ENCODE measurements around the gene NUBP2. TPM values are rescaled to one million over a fixed set of nuclear protein-coding genes. Genes with fewer than 3 reads are reported as not detected.

NUBP2 gene
- total RNA-seq, 2 experiments from 2014 or later: 34.4 to 42.4 TPM

GRCh38 chr16:1826691-1827573 is 44.2 kb downstream of the NUBP2 start, which contains the start of the genes FAHD1 and HAGH:
FAHD1 (plus strand) TSS chr16:1827206; CDS start chr16:1827239, 33 bp downstream.
HAGH (minus strand) TSS chr16:1826825; CDS start chr16:1826787, 38 bp downstream.
- intact Hi-C loops (cut with DNase I, micrococcal nuclease): loop anchor here (1.0 to 5.0 kb wide), 17 partner anchors 45 to 926 kb away; partner anchors contain the start of genes NUBP2 (in 2 of the 2), SPSB3 (in 2 of the 2), CLCN7 (in 1 of the 2) and CRAMP1 (in 1 of the 2)
- peak within 1 kb of the TSS; percentile 89 for H3K27ac Mint-ChIP-seq
- DNase-seq (peak; percentile 93), ATAC-seq (peak; percentile 90)
- CTCF ChIA-PET: interaction anchor here (0.6 to 1.0 kb wide), 3 partner anchors 9 to 70 kb away, joined by 3 read pairs; no protein-coding TSS in a partner anchor
- POLR2A ChIA-PET: interaction anchor here (0.6 to 1.4 kb wide), 4 partner anchors 44 to 328 kb away, joined by 3 to 6 read pairs (median 5); partner anchors contain the start of genes MSRB1, NUBP2 and SPSB3
- peak within 1 kb of the TSS; percentile 91 for H3K4me3 Mint-ChIP-seq
- no peaks in the 10 kb centered on the region for H3K9me3 Mint-ChIP-seq (ENCODE audit: low read depth)
- peaks cover 27% of the 10 kb centered on the region for H3K4me1 Mint-ChIP-seq
- H3K27me3 Mint-ChIP-seq: no peaks in the 10 kb centered on the region
- peaks cover 5% of the 10 kb centered on the region for H3K36me3 Mint-ChIP-seq (ENCODE audit: low read depth)

GRCh38 chr16:1828645-1829410 is 46.1 kb downstream of the NUBP2 start:
- no peak for DNase-seq
- intact Hi-C loops (cut with DNase I, micrococcal nuclease): loop anchor here in 1 of 2 experiments (5.0 kb wide), 1 partner anchor 47 kb away; the partner anchor contains the start of genes NUBP2 and SPSB3
- CTCF ChIA-PET: interaction anchor here (0.7 kb wide), 1 partner anchor 1756 kb away, joined by 3 read pairs; no protein-coding TSS in a partner anchor
- no peak overlapping the region for H3K27ac Mint-ChIP-seq
- peak overlapping the region; percentile 91 for H3K4me3 Mint-ChIP-seq
- H3K9me3 Mint-ChIP-seq (ENCODE audit: low read depth): no peaks in the 10 kb centered on the region
- ATAC-seq: no peak
- POLR2A ChIA-PET: no interaction called here
- H3K36me3 Mint-ChIP-seq (ENCODE audit: low read depth): peaks cover 5% of the 10 kb centered on the region
- no peaks in the 10 kb centered on the region for H3K27me3 Mint-ChIP-seq
- H3K4me1 Mint-ChIP-seq: peaks cover 27% of the 10 kb centered on the region

GRCh38 chr16:1830213-1830612 is 47.5 kb downstream of the NUBP2 start:
- ChIA-PET POLR2A (no interaction called here), CTCF (interaction anchor here (1.3 kb wide), 1 partner anchor 11 kb away, joined by 3 read pairs; no protein-coding TSS in a partner anchor)
- ATAC-seq (no peak), DNase-seq (no peak)
- Mint-ChIP-seq H3K27me3 (no peaks in the 10 kb centered on the region), H3K27ac (no peak overlapping the region), H3K9me3 (ENCODE audit: low read depth) (no peaks in the 10 kb centered on the region), H3K4me1 (peaks cover 22% of the 10 kb centered on the region), H3K4me3 (no peak overlapping the region), H3K36me3 (ENCODE audit: low read depth) (peaks cover 5% of the 10 kb centered on the region)
- intact Hi-C loops (cut with DNase I, micrococcal nuclease): no loop called here

GRCh38 chr16:1831186-1832075 is 48.7 kb downstream of the NUBP2 start:
- H3K27me3 Mint-ChIP-seq: no peaks in the 10 kb centered on the region
- CTCF ChIA-PET: interaction anchor here (1.3 kb wide), 1 partner anchor 10 kb away, joined by 3 read pairs; no protein-coding TSS in a partner anchor

DNA sequence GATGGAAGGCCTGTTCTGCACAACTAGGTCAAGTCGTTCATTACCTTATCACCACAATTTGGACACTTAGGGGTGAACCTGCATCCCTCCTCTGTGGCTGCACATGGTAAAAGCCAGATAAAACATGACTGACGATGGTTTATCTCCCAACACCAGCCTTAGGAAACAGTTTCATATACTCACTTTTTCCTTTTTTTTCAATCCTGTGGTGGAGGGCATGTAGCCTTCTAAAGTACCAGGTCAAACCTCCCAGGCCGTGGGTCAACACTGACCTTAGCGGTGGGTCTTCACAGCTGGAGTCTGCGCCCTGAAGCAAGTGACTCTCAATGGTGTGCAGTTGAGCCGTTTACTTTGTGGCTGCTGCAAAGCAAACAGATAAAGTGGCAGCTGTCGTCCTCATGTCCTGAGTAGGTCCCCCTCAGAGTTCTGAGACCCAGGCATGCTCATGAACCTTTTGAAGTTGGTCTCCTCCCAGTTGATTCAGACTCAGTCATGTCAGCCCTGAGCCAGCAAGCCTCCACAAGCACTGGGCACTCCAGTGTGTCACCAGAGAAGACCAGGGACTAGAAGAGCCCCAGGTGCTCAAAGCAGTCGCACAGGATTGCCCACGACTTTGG is 50.2 kb downstream of the NUBP2 start:
- Mint-ChIP-seq H3K27me3 (no peaks in the 10 kb centered on the region), H3K4me3 (no peak overlapping the region), H3K9me3 (ENCODE audit: low read depth) (no peaks in the 10 kb centered on the region), H3K27ac (no peak overlapping the region), H3K4me1 (peaks cover 14% of the 10 kb centered on the region), H3K36me3 (ENCODE audit: low read depth) (peaks cover 3% of the 10 kb centered on the region)
- ATAC-seq (peak; percentile 30), DNase-seq (no peak)
- ChIA-PET POLR2A (no interaction called here), CTCF (interaction anchor here (0.6 to 0.7 kb wide), 2 partner anchors 308 to 839 kb away, joined by 3 read pairs; no protein-coding TSS in a partner anchor)
- intact Hi-C loops (cut with DNase I, micrococcal nuclease): no loop called here

More at GRCh38 chr16:1831186-1832075, 48.7 kb downstream of the NUBP2 start:
- Mint-ChIP-seq H3K36me3 (ENCODE audit: low read depth) (peaks cover 5% of the 10 kb centered on the region), H3K4me3 (no peak overlapping the region), H3K4me1 (peaks cover 19% of the 10 kb centered on the region), H3K9me3 (ENCODE audit: low read depth) (no peaks in the 10 kb centered on the region), H3K27ac (no peak overlapping the region)
- DNase-seq (no peak), ATAC-seq (no peak)
- POLR2A ChIA-PET: no interaction called here
- intact Hi-C loops (cut with DNase I, micrococcal nuclease): no loop called here

DNA sequence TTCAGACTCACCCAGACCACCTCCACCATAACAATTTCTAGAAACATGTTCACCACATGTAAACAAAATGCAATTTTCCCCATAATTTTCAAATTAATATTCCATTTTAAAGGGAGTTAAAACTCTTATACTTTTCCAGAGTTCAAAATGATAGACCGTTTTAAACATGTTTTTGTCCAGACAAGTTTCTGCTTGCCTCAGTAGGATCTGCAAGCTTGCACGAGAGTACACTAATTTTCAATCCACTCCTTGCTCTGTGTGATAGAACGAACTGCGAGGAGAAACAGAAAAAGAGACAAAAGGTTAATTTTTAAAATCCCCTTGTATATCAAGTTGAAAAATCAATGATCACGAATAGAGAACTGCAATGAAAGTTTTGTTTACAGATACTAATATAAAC is 51.3 kb downstream of the NUBP2 start:
- POLR2A ChIA-PET: no interaction called here
- CTCF ChIA-PET: interaction anchor here (0.6 to 0.7 kb wide), 3 partner anchors 91 to 1303 kb away, joined by 3 to 9 read pairs (median 4); no protein-coding TSS in a partner anchor
- Mint-ChIP-seq H3K27ac (no peak overlapping the region), H3K4me3 (no peak overlapping the region), H3K36me3 (ENCODE audit: low read depth) (peaks cover 2% of the 10 kb centered on the region), H3K27me3 (no peaks in the 10 kb centered on the region), H3K4me1 (peaks cover 5% of the 10 kb centered on the region), H3K9me3 (ENCODE audit: low read depth) (no peaks in the 10 kb centered on the region)
- ATAC-seq (no peak), DNase-seq (no peak)
- intact Hi-C loops (cut with DNase I, micrococcal nuclease): no loop called here

Small RNA genes lying within 50 kb of the gene (microRNA-seq; reads per million reads assigned to microRNA genes)
- 8.5 reads per million, percentile 25 among the genes with 10 or more reads in this experiment for gene MIR3177 (ENCODE audit: borderline replicate concordance)

Other genes starting within 250 kb of the NUBP2 start
- gene TMEM204, start 249.3 kb upstream of the NUBP2 start, total RNA-seq: 10 to 100 TPM; 12.6 to 17.5 TPM
- 10 to 100 TPM in 1 of 2 experiments, 1 to 10 TPM in 1; 9.8 to 11.0 TPM for gene IFT140, start 170.9 kb upstream of the NUBP2 start, total RNA-seq
- gene CRAMP1, start 170.6 kb upstream of the NUBP2 start, total RNA-seq: 10 to 100 TPM; 14.1 to 15.0 TPM
- gene JPT2, start 104.7 kb upstream of the NUBP2 start, total RNA-seq: 100 to 1,000 TPM in 1 of 2 experiments, 10 to 100 TPM in 1; 77.1 to 111 TPM
- 10 to 100 TPM; 56.7 to 57.6 TPM for gene MAPK8IP3, start 76.8 kb upstream of the NUBP2 start, total RNA-seq
- gene NME3, start 11.4 kb upstream of the NUBP2 start, total RNA-seq: 10 to 100 TPM; 23.7 to 43.6 TPM
- gene EME2, start 10.2 kb upstream of the NUBP2 start, total RNA-seq: 10 to 100 TPM; 13.1 to 18.4 TPM
- 100 to 1,000 TPM; 146 to 175 TPM for gene MRPS34, start 9.8 kb upstream of the NUBP2 start, total RNA-seq
- gene SPSB3, start 389 bp upstream of the NUBP2 start, total RNA-seq: 10 to 100 TPM; 12.5 to 13.6 TPM
- gene IGFALS, start 10.7 kb downstream of the NUBP2 start, total RNA-seq: not detected
- 10 to 100 TPM; 20.9 to 25.0 TPM for gene HAGH, start 43.9 kb downstream of the NUBP2 start, total RNA-seq
- 10 to 100 TPM; 11.6 to 11.9 TPM for gene FAHD1, start 44.2 kb downstream of the NUBP2 start, total RNA-seq
- gene MEIOB, start 89.2 kb downstream of the NUBP2 start, total RNA-seq: under 1 TPM; 0.14 to 0.21 TPM
- not detected for gene HS3ST6, start 135.5 kb downstream of the NUBP2 start, total RNA-seq
- gene MSRB1, start 160.2 kb downstream of the NUBP2 start, total RNA-seq: 10 to 100 TPM; 17.3 to 21.8 TPM
- not detected for gene RPL3L, start 171.7 kb downstream of the NUBP2 start, total RNA-seq
- 100 to 1,000 TPM; 113 to 118 TPM for gene NDUFB10, start 176.6 kb downstream of the NUBP2 start, total RNA-seq
- 1,000 to 10,000 TPM; 5,351 to 6,287 TPM for gene RPS2, start 181.9 kb downstream of the NUBP2 start, total RNA-seq
- gene RNF151, start 183.9 kb downstream of the NUBP2 start, total RNA-seq: not detected
- 10 to 100 TPM; 47.4 to 48.6 TPM for gene TBL3, start 189.1 kb downstream of the NUBP2 start, total RNA-seq
- gene NOXO1, start 198.5 kb downstream of the NUBP2 start, total RNA-seq: not detected
- gene GFER, start 201.2 kb downstream of the NUBP2 start, total RNA-seq: 10 to 100 TPM; 25.0 to 25.8 TPM
- 1 to 10 TPM; 4.8 to 5.9 TPM for gene SYNGR3, start 207.0 kb downstream of the NUBP2 start, total RNA-seq
- gene ZNF598, start 226.9 kb downstream of the NUBP2 start, total RNA-seq: 10 to 100 TPM; 64.6 to 69.8 TPM
- 1 to 10 TPM; 2.0 to 2.8 TPM for gene NPW, start 236.8 kb downstream of the NUBP2 start, total RNA-seq
- gene NHERF2, start 243.9 kb downstream of the NUBP2 start, total RNA-seq: 1 to 10 TPM; 1.9 to 2.7 TPM